Measurements from ENCODE around the gene KRTAP22-1. TPM values are rescaled to one million over a fixed set of nuclear protein-coding genes. Genes with fewer than 3 reads are reported as not detected.

KRTAP22-1 gene
- total RNA-seq, 1 donor from 2014 or later: not detected

- Mint-ChIP-seq H3K27me3 (ENCODE audit: insufficient read depth) (no peaks in the 10 kb centered on the region), H3K9me3 (no peaks in the 10 kb centered on the region), H3K36me3 (ENCODE audit: low read depth) (no peaks in the 10 kb centered on the region), H3K27ac (no peak overlapping the region), H3K4me1 (ENCODE audit: low read depth) (no peaks in the 10 kb centered on the region), H3K4me3 (no peak overlapping the region)
- intact Hi-C loops (cut with micrococcal nuclease): no loop called here
- DNase-seq (ENCODE audit: low spot score): no peak
Observed at GRCh38 chr21:30638686-30639085, 37.8 kb downstream of the KRTAP22-1 start.

DNA sequence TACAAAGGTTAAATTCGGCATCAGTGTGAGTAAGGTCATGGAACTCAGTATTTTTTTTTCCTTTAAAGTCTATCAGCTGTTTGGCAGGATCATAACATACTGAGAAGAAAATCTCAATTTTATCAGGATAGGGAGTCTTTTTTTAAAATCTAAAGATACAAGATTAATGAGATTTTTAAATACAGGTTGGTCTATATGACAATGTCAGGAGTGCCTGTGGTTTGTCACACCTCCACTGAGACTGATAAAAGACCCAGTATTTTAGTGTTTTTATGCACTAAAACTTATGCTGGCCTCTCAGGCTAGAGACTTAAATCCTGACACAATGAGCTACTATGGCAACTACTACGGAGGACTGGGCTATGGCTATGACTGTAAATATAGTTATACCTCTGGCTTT, 41.7 kb downstream of the KRTAP22-1 start, which contains the start of gene KRTAP20-3:
Gene KRTAP20-3 (plus strand): TSS at position 301 of the 400 bp plus-strand sequence.
- H3K4me1 Mint-ChIP-seq (ENCODE audit: low read depth): no peaks in the 10 kb centered on the region
- H3K27me3 Mint-ChIP-seq (ENCODE audit: insufficient read depth): no peaks in the 10 kb centered on the region
- no peaks in the 10 kb centered on the region for H3K9me3 Mint-ChIP-seq
- intact Hi-C loops (cut with micrococcal nuclease): no loop called here
- DNase-seq (ENCODE audit: low spot score): no peak
- H3K4me3 Mint-ChIP-seq: no peak within 1 kb of the TSS
- no peaks in the 10 kb centered on the region for H3K36me3 Mint-ChIP-seq (ENCODE audit: low read depth)
- no peak within 1 kb of the TSS for H3K27ac Mint-ChIP-seq

DNA sequence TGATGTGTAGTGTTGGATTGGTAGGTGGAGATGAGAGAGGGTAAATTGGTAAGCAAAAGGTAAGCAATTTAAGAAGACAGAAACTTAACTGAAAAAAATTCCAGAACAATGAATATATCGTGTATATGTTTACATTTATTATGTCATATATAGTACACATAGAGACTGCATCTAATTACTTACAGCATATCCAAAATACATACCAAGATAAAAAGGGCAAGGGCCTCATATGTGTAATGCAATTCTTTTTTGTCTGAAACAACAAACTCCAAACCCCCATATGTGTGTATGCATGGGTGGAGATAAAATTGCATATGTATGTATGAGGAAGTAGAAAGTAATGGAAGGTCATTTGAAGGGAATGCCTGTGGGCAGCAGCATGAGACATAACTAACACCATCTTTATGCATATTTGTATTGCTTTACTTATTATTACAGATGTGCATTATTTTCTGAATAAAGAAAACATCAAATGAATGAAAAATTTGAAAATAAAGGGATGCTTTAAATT, 46.1 kb downstream of the KRTAP22-1 start:
- Mint-ChIP-seq H3K4me1 (ENCODE audit: low read depth) (no peaks in the 10 kb centered on the region), H3K27ac (no peak overlapping the region), H3K36me3 (ENCODE audit: low read depth) (no peaks in the 10 kb centered on the region), H3K9me3 (no peaks in the 10 kb centered on the region), H3K27me3 (ENCODE audit: insufficient read depth) (peaks cover 2% of the 10 kb centered on the region), H3K4me3 (no peak overlapping the region)
- DNase-seq (ENCODE audit: low spot score): no peak
- intact Hi-C loops (cut with micrococcal nuclease): no loop called here

Other genes starting within 250 kb of the KRTAP22-1 start
- not detected in 2 replicates for gene KRTAP13-2, start 228.8 kb upstream of the KRTAP22-1 start, total RNA-seq
- gene KRTAP13-1, start 205.1 kb upstream of the KRTAP22-1 start, total RNA-seq: not detected in 2 replicates
- gene KRTAP13-3, start 175.2 kb upstream of the KRTAP22-1 start, total RNA-seq: not detected in 2 replicates
- not detected in 2 replicates for gene KRTAP13-4, start 170.9 kb upstream of the KRTAP22-1 start, total RNA-seq
- gene KRTAP15-1, start 160.8 kb upstream of the KRTAP22-1 start, total RNA-seq: not detected in 2 replicates
- gene KRTAP19-1, start 120.7 kb upstream of the KRTAP22-1 start, total RNA-seq: not detected in 2 replicates
- not detected in 2 replicates for gene KRTAP19-2, start 113.7 kb upstream of the KRTAP22-1 start, total RNA-seq
- not detected in 2 replicates for gene KRTAP19-3, start 109.1 kb upstream of the KRTAP22-1 start, total RNA-seq
- not detected in 2 replicates for gene KRTAP19-4, start 103.9 kb upstream of the KRTAP22-1 start, total RNA-seq
- gene KRTAP19-5, start 98.9 kb upstream of the KRTAP22-1 start, total RNA-seq: not detected in 2 replicates
- gene KRTAP19-6, start 59.2 kb upstream of the KRTAP22-1 start, total RNA-seq: not detected in 2 replicates
- not detected in 2 replicates for gene KRTAP19-7, start 39.8 kb upstream of the KRTAP22-1 start, total RNA-seq
- not detected in 2 replicates for gene KRTAP22-2, start 10.7 kb upstream of the KRTAP22-1 start, total RNA-seq
- gene KRTAP6-3, start 8.6 kb upstream of the KRTAP22-1 start, total RNA-seq: not detected in 2 replicates
- not detected in 2 replicates for gene KRTAP6-2, start 2.2 kb upstream of the KRTAP22-1 start, total RNA-seq
- gene KRTAP6-1, start 12.8 kb downstream of the KRTAP22-1 start, total RNA-seq: not detected in 2 replicates
- not detected in 2 replicates for gene KRTAP20-1, start 15.3 kb downstream of the KRTAP22-1 start, total RNA-seq
- gene KRTAP20-4, start 19.5 kb downstream of the KRTAP22-1 start, total RNA-seq: not detected in 2 replicates
- gene KRTAP20-2, start 34.1 kb downstream of the KRTAP22-1 start, total RNA-seq: not detected in 2 replicates
- gene KRTAP20-3, start 41.8 kb downstream of the KRTAP22-1 start, total RNA-seq: not detected in 2 replicates
- gene KRTAP21-3, start 117.7 kb downstream of the KRTAP22-1 start, total RNA-seq: not detected in 2 replicates
- not detected in 2 replicates for gene KRTAP21-2, start 146.2 kb downstream of the KRTAP22-1 start, total RNA-seq
- not detected in 2 replicates for gene KRTAP21-1, start 154.3 kb downstream of the KRTAP22-1 start, total RNA-seq
- gene KRTAP8-1, start 212.2 kb downstream of the KRTAP22-1 start, total RNA-seq: not detected in 2 replicates
- gene KRTAP7-1, start 228.7 kb downstream of the KRTAP22-1 start, total RNA-seq: not detected in 2 replicates